ENCODE results near the gene SCUBE3.

DNA sequence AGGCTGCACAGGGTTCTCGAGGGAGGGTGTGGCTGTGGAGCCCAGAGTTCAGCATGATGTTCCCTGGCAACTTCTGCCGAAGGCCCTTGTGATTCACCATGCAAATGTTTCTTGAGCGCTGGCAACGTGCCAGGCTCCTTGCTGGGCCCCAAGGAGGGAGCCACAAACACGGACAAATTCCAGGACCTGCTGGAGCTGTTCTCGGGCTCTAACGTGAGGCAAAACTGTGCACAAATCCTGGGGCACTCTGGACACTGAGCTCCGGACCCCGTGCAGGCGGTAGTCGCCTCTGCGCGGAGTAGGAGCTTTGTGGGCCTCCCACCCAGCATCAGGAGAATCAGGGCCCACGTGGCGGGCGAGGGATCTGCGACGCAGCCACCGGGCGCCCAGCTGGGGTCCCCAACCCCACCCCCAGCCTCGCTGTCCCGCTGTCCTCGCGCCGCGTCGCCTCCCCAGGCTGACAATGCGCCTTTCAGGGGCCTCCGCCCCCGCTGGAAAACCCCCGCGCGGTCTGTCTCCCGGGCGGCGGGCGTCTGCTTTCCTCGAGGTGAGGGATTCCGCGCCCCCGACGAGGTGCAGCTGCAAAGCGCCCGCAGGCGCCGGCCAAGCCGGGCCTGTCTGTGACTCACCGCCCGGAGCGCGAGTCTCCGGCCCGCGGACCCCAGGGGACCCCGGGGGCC, 31.7 kb upstream of the SCUBE3 start:
- TF ChIP-seq CSDC2 (CRISPR knock-in tag; IDR thresholded peaks at IDR 0.05) (no peak), ZFP30 (CRISPR knock-in tag; IDR thresholded peaks at IDR 0.05) (no peak), ZC3H10 (CRISPR knock-in tag; IDR thresholded peaks at IDR 0.05) (no peak), ZNF565 (CRISPR knock-in tag; conservative IDR thresholded peaks at IDR 0.05; ENCODE audit: low read depth) (no peak), ZNF8 (CRISPR knock-in tag; IDR thresholded peaks at IDR 0.05) (no peak), ZFP3 (CRISPR knock-in tag; IDR thresholded peaks at IDR 0.05) (no peak), ARNTL (CRISPR knock-in tag; IDR thresholded peaks at IDR 0.05; ENCODE audit: borderline replicate concordance, low read depth) (no peak), ISL1 (CRISPR knock-in tag; IDR thresholded peaks at IDR 0.05) (no peak)
- TF ChIP-seq, protein P1, sequence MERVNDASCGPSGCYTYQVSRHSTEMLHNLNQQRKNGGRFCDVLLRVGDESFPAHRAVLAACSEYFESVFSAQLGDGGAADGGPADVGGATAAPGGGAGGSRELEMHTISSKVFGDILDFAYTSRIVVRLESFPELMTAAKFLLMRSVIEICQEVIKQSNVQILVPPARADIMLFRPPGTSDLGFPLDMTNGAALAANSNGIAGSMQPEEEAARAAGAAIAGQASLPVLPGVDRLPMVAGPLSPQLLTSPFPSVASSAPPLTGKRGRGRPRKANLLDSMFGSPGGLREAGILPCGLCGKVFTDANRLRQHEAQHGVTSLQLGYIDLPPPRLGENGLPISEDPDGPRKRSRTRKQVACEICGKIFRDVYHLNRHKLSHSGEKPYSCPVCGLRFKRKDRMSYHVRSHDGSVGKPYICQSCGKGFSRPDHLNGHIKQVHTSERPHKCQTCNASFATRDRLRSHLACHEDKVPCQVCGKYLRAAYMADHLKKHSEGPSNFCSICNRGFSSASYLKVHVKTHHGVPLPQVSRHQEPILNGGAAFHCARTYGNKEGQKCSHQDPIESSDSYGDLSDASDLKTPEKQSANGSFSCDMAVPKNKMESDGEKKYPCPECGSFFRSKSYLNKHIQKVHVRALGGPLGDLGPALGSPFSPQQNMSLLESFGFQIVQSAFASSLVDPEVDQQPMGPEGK (CRISPR knock-in tag; IDR thresholded peaks at IDR 0.05; ENCODE audit: borderline replicate concordance) = no peak
- TF ChIP-seq, protein P2, sequence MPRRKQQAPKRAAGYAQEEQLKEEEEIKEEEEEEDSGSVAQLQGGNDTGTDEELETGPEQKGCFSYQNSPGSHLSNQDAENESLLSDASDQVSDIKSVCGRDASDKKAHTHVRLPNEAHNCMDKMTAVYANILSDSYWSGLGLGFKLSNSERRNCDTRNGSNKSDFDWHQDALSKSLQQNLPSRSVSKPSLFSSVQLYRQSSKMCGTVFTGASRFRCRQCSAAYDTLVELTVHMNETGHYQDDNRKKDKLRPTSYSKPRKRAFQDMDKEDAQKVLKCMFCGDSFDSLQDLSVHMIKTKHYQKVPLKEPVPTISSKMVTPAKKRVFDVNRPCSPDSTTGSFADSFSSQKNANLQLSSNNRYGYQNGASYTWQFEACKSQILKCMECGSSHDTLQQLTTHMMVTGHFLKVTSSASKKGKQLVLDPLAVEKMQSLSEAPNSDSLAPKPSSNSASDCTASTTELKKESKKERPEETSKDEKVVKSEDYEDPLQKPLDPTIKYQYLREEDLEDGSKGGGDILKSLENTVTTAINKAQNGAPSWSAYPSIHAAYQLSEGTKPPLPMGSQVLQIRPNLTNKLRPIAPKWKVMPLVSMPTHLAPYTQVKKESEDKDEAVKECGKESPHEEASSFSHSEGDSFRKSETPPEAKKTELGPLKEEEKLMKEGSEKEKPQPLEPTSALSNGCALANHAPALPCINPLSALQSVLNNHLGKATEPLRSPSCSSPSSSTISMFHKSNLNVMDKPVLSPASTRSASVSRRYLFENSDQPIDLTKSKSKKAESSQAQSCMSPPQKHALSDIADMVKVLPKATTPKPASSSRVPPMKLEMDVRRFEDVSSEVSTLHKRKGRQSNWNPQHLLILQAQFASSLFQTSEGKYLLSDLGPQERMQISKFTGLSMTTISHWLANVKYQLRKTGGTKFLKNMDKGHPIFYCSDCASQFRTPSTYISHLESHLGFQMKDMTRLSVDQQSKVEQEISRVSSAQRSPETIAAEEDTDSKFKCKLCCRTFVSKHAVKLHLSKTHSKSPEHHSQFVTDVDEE (CRISPR knock-in tag; IDR thresholded peaks at IDR 0.05) = no peak
- TF ChIP-seq, protein P3, sequence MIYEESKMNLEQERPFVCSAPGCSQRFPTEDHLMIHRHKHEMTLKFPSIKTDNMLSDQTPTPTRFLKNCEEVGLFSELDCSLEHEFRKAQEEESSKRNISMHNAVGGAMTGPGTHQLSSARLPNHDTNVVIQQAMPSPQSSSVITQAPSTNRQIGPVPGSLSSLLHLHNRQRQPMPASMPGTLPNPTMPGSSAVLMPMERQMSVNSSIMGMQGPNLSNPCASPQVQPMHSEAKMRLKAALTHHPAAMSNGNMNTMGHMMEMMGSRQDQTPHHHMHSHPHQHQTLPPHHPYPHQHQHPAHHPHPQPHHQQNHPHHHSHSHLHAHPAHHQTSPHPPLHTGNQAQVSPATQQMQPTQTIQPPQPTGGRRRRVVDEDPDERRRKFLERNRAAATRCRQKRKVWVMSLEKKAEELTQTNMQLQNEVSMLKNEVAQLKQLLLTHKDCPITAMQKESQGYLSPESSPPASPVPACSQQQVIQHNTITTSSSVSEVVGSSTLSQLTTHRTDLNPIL (CRISPR knock-in tag; IDR thresholded peaks at IDR 0.05; ENCODE audit: low read depth) = no peak
- TF ChIP-seq, protein P4, sequence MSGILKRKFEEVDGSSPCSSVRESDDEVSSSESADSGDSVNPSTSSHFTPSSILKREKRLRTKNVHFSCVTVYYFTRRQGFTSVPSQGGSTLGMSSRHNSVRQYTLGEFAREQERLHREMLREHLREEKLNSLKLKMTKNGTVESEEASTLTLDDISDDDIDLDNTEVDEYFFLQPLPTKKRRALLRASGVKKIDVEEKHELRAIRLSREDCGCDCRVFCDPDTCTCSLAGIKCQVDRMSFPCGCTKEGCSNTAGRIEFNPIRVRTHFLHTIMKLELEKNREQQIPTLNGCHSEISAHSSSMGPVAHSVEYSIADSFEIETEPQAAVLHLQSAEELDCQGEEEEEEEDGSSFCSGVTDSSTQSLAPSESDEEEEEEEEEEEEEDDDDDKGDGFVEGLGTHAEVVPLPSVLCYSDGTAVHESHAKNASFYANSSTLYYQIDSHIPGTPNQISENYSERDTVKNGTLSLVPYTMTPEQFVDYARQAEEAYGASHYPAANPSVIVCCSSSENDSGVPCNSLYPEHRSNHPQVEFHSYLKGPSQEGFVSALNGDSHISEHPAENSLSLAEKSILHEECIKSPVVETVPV (CRISPR knock-in tag; IDR thresholded peaks at IDR 0.05) = no peak

Measured in SK-N-SH treated with all-trans-retinoic acid at 6 μM for 48 hours (cell line).